ENCODE measurements around the gene HERPUD2. TPM values are rescaled to one million over a fixed set of nuclear protein-coding genes. Genes with fewer than 3 reads are reported as not detected.

Gene HERPUD2
- polyA plus RNA-seq, 1 donor (not counting 4 experiments of a cell fraction or from before 2014, with no cell fraction given): 43.6 TPM

- H3K4me2 ChIP-seq (ENCODE audit: control insufficient read depth, extremely low read depth, insufficient read depth, low read depth, low read length): no peak overlapping the region
- H3K4me1 ChIP-seq (ENCODE audit: control insufficient read depth, extremely low read depth, insufficient read depth, low read length): no peaks in the 10 kb centered on the region
- H3K9ac ChIP-seq (ENCODE audit: control insufficient read depth, extremely low read depth, insufficient read depth, low read length): no peak overlapping the region
- no peaks in the 10 kb centered on the region for H3K36me3 ChIP-seq (ENCODE audit: control insufficient read depth in 2 of 2, extremely low read depth in 1 of 2, insufficient read depth in 2 of 2, low read length in 2 of 2)
- DNase-seq (ENCODE audit: low read depth, low spot score) (no peak), FAIRE-seq (no peak)
- TF ChIP-seq EZH2 (IDR thresholded peaks at IDR 0.05; ENCODE audit: low read length) (no peak), CTCF (optimal IDR thresholded peaks at IDR 0.05 in 1 of 3, IDR thresholded peaks at IDR 0.05 in 1 of 3, conservative IDR thresholded peaks at IDR 0.05 in 1 of 3; ENCODE audit: extremely low read depth in 1 of 3, insufficient read depth in 2 of 3, low read length in 3 of 3) (no peak)
- dilution Hi-C loops (cut with MboI; ENCODE audit: extremely low pct_ligation_motif_present, low sequenced_read_pairs): loop anchor here (25.0 kb wide), 1 partner anchor 90 kb away; the partner anchor contains the start of gene SEPTIN7
- no peak overlapping the region for H2AFZ ChIP-seq (ENCODE audit: control insufficient read depth, low read length)
- no peaks in the 10 kb centered on the region for H4K20me1 ChIP-seq (ENCODE audit: control insufficient read depth, extremely low read depth, insufficient read depth, low read length)
- H3K4me3 ChIP-seq (ENCODE audit: control insufficient read depth in 2 of 3, extremely low read depth in 1 of 3, insufficient read depth in 2 of 3, low read depth in 1 of 3, low read length in 3 of 3): no peak overlapping the region
- H3K79me2 ChIP-seq (ENCODE audit: control insufficient read depth, insufficient read depth, low read length): no peaks in the 10 kb centered on the region
- no peaks in the 10 kb centered on the region for H3K9me1 ChIP-seq (ENCODE audit: control insufficient read depth, extremely low read depth, insufficient read depth, low read length)
- H3K27me3 ChIP-seq (ENCODE audit: control insufficient read depth, extremely low read depth, insufficient read depth, low read length): no peaks in the 10 kb centered on the region
- no peak overlapping the region for H3K27ac ChIP-seq (ENCODE audit: control insufficient read depth, insufficient read depth, low read length)
- no peaks in the 10 kb centered on the region for H3K9me3 ChIP-seq (ENCODE audit: control insufficient read depth, low read depth, low read length)
These were observed 27.3 kb upstream of the HERPUD2 start for GRCh38 chr7:35722054-35722849.

- H3K36me3 ChIP-seq (ENCODE audit: control insufficient read depth in 2 of 2, extremely low read depth in 1 of 2, insufficient read depth in 2 of 2, low read length in 2 of 2): no peaks in the 10 kb centered on the region
- H3K9me3 ChIP-seq (ENCODE audit: control insufficient read depth, low read depth, low read length): no peaks in the 10 kb centered on the region
- H3K27me3 ChIP-seq (ENCODE audit: control insufficient read depth, extremely low read depth, insufficient read depth, low read length): no peaks in the 10 kb centered on the region
- no peak for FAIRE-seq
- dilution Hi-C loops (cut with MboI; ENCODE audit: extremely low pct_ligation_motif_present, low sequenced_read_pairs): loop anchor here (25.0 kb wide), 1 partner anchor 91 kb away; the partner anchor contains the start of gene SEPTIN7
- H3K9ac ChIP-seq (ENCODE audit: control insufficient read depth, extremely low read depth, insufficient read depth, low read length): no peak overlapping the region
- TF ChIP-seq CTCF (optimal IDR thresholded peaks at IDR 0.05 in 1 of 3, IDR thresholded peaks at IDR 0.05 in 1 of 3, conservative IDR thresholded peaks at IDR 0.05 in 1 of 3; ENCODE audit: extremely low read depth in 1 of 3, insufficient read depth in 2 of 3, low read length in 3 of 3) (no peak), EZH2 (IDR thresholded peaks at IDR 0.05; ENCODE audit: low read length) (no peak)
- H3K27ac ChIP-seq (ENCODE audit: control insufficient read depth, insufficient read depth, low read length): no peak overlapping the region
- no peaks in the 10 kb centered on the region for H4K20me1 ChIP-seq (ENCODE audit: control insufficient read depth, extremely low read depth, insufficient read depth, low read length)
- no peak for DNase-seq (ENCODE audit: low read depth, low spot score)
- H3K4me1 ChIP-seq (ENCODE audit: control insufficient read depth, extremely low read depth, insufficient read depth, low read length): no peaks in the 10 kb centered on the region
- H3K79me2 ChIP-seq (ENCODE audit: control insufficient read depth, insufficient read depth, low read length): no peaks in the 10 kb centered on the region
- no peak overlapping the region for H3K4me3 ChIP-seq (ENCODE audit: control insufficient read depth in 2 of 3, extremely low read depth in 1 of 3, insufficient read depth in 2 of 3, low read depth in 1 of 3, low read length in 3 of 3)
- no peak overlapping the region for H3K4me2 ChIP-seq (ENCODE audit: control insufficient read depth, extremely low read depth, insufficient read depth, low read depth, low read length)
- no peaks in the 10 kb centered on the region for H3K9me1 ChIP-seq (ENCODE audit: control insufficient read depth, extremely low read depth, insufficient read depth, low read length)
- no peak overlapping the region for H2AFZ ChIP-seq (ENCODE audit: control insufficient read depth, low read length)
These were observed 26.4 kb upstream of the HERPUD2 start for GRCh38 chr7:35721288-35721687.
